Stimulated activated CD4-positive, alpha-beta T cell treated with anti-CD3 and anti-CD28 coated beads, Interleukin-12 subunit alpha, Interleukin-12 subunit beta, amount 100 ng/mL, for 4 hours (primary cell): Measurements from ENCODE around the gene CASP10.
"Not testable (repeated sequence)": the region's sequence is repeated elsewhere in the genome, so short reads cannot be mapped to it uniquely, and the experiment has no call there.

ENCODE experiments used
- DNase-seq: peaks from one replicate; pipeline ENCODE4 v3.0.0-alpha.2; 2020

Gene CASP10

DNA sequence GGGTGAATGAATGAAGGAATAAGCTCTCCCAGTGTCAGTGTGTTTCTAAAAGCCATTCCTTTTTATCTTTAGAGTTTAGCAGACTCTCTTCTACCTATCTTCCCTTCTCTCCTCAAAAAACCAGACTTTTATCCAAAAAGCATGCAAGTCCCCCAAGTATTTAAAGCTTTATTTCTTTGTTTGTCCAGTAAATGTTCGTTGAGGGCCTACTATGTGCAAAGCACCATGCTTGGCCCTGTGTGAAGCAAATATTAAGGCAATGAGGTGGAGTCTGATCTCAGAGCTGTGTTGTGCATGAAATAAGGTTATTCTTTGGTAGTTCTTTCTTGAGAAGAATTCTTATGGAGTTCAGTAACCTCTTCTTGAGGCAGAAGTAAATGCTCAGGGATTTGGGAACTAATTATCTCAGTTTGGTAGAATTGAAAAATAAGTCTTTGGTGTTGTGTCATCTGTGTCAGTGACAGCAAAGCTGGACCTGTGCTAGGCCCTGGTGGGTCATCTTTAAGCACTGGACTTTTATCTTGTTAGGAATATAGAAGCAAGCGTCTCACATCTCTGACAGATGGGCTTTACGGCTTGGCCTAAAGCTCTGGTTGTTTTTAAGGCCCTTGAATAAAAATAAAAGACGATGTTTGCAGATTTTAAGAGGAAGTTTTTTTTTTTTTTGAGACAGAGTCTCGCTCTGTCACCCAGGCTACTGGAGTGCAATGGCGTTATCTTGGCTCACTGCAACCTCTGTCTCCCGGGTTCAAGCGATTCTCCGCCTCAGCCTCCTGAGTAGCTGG lies 28.1 kb upstream of the CASP10 start:
- DNase-seq: no peak

DNA sequence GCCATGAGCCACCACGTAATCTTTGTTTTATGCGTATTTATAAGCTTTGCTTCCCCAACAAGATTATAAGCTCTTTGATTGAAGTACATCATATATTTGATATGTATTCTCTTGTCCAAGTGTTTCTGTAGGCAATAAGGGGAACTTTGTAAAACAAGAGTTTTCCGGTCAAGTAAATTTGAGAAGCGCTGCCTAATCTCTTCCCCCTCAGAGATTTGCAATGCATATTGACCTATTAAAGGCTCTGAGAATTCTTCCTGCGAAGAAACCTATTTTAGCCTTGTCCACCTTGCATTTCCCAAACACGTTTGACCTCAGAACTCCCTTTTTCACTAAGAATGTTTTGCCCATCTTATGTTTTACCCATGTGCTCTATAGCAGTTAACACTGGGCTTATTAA lies 26.9 kb upstream of the CASP10 start:
- DNase-seq: no peak

DNA sequence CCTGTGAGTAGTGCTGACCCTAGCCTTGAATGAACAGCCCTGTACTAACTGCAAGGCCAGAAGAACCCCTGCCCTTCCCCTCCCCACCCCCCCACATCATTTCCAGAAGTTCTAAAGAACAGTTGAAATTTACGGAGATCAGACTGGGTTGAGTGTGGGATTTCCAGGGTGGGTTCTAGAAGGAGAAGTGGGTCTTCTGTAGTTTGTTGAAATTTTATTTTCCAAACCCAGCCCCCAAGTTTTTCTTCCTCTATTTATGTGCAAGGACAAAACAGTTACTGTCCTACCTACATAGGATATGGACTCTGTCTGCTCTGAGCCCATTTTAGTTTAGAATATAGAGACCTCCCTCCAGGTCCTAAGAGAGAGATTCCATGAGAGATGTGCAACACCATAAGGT lies 26.3 kb upstream of the CASP10 start:
- no peak for DNase-seq

DNA sequence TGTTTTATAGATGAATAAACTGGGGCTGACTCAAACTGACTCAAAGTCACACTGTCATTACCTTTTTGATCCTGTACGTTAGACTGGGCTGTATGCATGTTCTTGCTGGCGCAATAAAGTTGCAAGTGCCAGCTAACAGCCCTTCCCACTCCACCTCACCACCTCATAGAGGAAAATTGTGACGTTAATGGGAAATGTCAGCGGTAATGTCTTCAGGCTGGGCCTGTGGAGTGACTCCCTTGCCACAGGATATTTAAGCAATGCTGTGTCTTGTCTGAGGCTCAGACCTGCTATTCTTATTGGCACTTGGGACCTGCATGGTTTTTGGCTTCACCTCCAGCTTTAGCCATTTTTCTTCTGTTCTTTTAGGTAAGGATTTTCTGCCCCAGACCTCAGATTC lies 25.2 kb upstream of the CASP10 start:
- no peak for DNase-seq

DNA sequence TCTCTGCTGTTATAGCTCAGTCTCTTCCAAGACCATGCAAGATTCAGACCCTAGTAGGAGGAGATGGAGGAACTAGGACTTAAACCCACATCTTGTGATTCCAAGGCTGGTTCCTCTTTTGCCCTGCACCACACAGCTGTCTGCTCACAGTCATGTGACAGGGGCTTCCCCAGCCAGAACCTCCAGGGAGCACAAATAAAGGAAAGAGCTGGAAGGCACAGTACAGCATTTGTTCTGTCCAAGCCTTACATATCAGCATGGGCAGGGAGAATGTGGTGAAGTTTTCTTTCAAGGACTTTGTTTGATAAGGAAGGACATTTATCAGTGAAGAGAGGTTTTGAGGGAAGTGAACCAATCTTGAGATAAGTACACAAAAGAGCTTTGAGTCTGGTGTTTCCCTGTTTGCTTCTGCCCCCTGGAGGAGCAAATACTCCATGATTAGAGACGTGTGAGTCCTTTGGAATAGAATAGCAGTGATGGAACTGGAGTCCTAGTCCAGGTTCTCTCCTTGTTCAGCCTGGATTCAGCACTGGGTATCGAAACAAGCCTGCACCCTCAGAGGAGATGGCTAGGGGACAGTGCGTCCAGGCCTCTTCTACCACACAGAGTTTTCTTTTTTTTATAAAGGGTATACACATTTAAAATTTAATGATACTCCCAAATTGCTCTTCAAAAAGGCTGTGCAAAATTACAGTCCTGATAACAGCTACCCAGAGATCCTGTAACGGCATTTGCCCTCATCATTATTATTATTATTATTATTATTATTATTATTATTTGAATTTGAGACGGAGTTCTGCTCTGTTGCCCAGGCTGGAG lies 24.6 kb upstream of the CASP10 start:
- DNase-seq: no peak

DNA sequence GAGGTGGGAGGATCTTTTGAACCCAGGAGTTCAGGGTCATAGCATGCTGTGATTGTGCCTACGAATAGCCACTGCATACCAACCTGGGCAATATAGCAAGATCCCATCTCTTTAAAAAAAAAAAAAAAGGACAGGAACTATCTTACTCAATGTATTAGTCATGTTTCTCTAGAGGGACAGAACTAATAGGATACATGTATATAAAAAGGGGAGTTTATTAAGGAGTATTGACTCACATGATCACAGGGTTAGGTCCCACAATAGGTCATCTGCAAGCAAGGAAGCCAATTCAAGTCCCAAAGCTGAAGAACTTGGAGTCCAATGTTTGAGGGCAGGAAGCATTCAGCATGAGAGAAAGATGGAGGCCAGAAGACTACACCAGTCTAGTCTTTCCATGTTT lies 18.8 kb upstream of the CASP10 start:
- no peak for DNase-seq

DNA sequence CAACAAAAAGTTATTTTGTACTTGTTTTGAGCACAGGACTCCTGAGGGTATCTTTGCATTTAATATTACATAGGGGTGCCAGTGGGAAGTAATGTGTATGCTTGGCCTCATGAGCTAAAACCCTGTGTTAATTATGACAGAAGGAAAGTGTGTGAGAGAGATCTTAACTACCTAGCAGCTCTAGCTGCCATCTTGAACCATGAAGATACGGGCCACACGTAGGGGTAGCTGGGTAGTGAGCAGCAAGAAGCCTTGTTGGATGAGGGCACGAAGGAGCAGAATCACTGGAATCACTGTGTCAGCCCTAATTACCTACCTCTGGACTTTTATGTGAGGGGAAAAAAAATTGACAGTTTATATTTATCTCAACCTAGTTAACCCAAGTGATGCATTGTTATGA lies 15.4 kb upstream of the CASP10 start:
- no peak for DNase-seq

DNA sequence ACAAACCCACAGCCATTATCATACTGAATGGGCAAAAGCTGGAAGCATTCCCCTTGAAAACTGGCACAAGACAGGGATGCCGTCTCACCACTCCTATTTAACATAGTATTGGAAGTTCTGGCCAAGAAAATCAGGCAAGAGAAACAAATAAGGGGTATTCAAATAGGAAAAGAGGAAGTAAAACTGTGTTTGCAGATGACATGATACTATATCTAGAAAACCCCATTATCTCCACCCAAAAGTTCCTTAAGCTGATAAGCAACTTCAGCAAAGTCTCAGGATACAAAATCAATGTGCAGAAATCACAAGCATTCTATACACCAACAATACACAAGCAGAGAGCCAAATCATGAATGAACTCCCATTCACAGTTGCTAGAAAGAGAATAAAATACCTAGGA lies 14.4 kb upstream of the CASP10 start:
- DNase-seq: not testable (repeated sequence)

DNA sequence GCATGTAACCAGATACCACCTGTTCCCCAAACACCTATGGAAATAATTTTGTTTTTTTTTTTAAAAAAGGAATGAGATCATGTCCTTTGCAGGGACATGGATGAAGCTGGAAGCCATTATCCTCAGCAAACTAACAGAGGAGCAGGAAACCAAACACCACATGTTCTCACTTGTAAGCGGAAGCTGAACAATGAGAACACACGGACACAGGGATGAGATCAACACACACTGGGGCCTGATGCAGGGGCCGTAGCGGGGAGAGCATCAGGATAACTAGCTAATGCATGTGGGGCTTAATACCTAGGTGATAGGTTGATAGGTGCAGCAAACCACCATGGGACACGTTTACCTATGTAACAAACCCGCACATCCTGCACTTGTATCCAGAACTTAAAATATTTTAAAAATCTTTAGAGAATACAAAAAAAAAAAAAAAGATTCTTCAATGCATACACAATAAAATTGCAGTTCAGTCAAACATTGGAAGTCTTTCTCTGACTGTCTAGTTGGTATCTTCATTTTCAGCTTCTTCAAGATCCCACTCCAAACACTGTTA lies 11.6 kb upstream of the CASP10 start:
- DNase-seq: no peak

DNA sequence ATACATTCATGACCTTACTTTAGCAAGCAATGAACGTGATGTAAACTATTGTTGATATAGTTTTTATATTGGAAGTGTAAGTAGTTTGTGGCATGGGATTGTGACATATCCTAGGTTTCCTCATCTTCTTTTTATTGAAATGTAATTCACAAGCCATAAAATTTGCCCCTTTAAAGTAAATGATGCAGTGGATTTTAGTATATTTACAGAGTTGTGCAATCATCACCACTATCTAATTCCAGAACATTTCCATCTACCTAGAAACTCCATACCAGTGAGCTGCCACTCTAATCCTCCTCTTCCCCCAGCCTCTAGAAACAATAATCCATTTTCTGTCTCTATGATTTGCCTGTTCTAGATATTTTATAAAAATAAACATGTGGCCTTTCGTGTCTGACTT lies 10.7 kb upstream of the CASP10 start:
- no peak for DNase-seq

DNA sequence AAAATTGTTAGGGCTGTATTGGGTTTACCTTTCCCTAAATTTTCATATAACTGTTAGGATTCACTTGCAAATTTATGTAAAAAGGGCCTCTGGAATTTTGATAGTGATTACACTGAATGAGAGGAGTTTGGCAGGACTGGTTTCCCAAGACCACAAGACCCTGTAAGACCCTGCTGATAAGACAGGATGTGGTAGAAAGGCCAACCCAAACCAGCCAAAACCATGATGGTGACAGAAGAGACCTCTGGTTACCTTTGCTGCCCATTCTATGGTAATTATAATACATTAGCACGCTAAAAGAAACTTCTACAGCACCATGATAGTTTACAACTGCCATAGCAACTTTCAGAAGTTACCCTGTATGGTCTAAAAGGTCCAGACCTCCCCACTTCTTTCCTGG lies 8.3 kb upstream of the CASP10 start:
- no peak for DNase-seq

DNA sequence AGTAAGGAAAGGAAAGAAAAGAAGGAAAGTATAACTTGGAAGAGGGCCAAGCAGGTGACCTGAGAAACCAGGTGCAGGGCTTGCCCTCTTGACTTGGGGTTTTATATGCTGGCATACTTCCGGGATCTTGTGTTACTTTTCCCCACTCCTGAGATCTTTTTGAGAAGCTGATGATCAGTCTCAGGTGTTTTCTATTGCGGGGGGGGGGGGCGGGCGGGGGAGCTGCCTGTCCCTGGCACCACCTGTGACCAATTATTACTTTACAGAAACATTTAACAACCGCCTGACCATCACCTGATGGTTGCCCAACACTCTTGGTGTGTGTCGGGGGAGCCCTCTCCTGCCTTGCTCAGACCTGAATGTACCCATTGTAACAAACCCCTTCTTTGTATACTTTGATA lies 6.9 kb upstream of the CASP10 start:
- no peak for DNase-seq

DNA sequence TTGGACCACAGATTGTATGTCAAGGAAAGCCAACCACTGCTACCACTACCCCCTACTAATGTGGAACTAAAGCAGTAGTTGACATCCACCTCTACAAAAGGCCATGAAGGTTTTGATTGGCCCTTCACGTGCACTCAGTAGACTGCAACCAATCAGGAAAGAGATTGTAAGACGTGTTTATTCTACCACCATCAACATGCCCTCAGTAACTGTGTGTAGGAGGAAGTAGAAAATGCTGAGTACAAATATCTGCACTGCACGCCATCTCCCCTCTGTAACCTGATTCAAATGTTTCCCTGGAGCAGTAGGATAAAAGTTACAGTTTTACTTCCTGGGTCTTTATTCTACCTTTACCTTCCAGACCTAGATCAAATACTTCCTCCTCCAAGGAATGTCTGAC lies 2.9 kb upstream of the CASP10 start:
- DNase-seq: no peak

DNA sequence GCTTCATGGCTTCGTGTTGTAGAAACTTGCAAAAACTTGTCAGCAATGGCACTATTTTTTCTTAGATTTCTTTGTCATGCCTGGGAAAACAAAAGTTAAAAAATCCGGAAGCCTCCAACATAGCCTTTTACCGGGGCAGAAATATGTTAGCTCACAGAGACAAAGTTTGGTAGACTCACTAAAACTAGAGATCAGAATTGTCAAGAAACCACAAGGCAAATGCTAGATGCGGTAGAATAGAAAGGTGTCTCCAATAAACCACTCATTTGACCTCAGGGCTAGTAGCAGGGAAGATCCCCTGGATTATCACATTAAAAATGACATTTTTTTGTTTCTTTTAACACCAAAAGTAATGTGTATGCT lies 405 bp downstream of the CASP10 start:
- DNase-seq: no peak

DNA sequence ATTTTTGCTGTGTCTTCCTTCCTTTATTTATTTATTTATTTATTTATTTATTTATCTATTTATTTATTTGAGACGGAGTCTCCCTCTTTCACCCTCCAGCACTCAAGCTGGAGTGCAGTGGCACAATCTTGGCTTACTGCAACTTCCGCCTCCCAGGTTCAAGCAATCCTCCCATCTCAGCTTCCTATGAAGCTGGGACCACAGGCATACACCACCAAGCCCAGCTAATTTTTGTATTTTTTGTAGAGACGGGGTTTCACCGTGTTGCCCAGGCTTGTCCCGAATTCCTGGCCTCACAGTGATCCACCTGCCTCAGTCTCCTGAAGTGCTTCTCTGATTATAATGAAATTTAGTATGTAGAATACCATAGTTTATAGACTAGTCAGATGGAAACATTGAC lies 894 bp downstream of the CASP10 start:
- not testable (repeated sequence) for DNase-seq

DNA sequence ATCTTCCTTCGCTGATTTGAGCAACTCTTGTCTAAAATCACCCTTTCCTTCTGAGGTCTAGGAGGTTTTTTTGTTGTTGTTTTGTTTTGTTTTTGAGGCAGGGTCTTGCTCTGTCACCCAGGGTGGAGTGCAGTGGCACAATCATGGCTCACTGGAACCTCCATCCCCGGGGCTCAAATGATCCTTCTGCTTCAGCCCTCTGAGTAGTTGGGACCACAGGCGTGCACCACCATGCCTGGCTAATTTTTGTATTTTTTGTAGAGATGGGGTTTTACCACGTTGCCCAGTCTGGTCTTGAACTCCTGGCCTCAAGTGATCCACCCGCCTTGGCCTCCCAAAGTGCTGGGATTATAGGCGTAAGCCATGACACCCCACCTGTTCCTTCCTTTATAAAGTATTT lies 1.3 kb downstream of the CASP10 start:
- not testable (repeated sequence) for DNase-seq

DNA sequence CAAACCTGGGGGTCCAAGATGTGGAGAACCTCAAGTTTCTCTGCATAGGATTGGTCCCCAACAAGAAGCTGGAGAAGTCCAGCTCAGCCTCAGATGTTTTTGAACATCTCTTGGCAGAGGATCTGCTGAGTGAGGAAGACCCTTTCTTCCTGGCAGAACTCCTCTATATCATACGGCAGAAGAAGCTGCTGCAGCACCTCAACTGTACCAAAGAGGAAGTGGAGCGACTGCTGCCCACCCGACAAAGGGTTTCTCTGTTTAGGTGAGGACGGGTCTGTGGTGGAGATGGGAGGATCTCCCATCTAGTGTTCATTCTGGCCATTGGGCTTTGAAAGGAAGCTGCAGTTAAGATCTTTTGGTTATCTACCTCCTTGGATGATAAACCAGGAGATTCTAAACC lies 2.9 kb downstream of the CASP10 start:
- DNase-seq: no peak

DNA sequence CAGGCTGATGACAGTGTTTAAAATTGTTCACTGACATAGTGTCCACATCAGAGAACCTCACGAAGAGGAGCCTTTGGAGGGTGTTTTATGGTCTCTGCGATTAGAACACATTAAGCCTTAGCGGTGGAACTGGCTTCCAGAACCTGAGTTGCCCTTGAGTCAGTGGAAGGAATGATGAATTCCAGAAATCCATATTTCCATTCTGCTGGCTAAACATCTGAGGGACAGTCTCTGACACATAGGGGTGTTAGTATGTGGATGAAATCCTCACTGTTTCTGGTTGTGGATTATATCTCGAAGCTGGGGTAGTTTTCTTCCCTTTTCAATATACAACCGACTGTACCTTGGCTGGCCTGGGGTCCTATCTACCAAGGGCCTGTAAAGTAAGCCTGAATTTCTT lies 4.0 kb downstream of the CASP10 start:
- no peak for DNase-seq

DNA sequence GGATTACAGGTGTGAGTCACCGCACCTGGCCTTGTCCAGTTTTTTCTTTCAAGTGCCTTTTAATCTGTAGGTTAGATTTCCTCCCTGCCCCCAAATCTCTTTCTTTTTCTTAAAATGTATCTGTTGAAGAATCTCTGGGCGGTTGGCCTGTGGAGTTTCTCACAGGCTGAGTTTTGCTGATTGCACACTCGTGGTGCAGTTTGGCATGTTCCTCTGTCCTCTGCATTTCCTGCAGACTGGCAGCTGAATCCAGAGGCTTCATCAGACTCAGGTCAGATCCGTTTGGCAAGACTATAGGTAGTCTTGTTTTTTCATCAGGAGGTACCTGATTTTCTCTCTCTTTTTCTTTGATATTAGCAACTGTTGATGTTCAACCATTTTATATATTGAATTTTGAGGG lies 5.5 kb downstream of the CASP10 start:
- DNase-seq: no peak

DNA sequence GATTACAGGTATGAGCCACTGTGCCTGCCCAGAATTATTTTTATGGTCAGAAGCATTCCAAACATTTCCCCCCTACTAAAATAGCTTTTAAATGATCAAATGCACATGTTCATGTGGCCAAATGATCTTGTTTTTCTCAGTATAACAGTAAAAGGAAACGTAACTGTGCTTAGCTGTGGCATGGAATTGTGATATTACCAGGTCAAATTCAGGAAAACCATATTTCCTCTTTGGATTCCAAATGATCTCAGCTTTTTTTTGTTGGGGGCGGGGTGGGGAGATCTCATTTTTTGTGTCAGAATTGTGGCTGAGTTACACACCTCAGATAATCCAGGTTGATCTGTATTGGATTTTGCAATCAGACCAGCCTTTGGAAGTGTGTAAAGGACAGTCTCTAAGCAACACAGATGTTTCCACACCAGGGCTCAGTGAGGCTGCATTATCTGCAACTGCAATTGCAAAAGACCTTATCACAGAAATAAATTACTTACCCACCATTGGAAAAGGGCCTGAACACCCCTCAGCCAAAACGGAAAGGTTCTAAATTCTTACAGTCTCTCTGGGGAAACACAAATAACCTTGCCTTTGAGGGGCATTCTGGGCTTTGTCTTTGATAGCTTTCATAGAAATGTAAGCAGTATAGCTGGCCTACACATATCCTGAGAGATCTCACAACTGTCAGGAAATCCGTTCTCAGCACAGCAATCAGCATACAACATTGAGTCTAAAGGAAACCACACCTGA lies 8.4 kb downstream of the CASP10 start:
- no peak for DNase-seq

DNA sequence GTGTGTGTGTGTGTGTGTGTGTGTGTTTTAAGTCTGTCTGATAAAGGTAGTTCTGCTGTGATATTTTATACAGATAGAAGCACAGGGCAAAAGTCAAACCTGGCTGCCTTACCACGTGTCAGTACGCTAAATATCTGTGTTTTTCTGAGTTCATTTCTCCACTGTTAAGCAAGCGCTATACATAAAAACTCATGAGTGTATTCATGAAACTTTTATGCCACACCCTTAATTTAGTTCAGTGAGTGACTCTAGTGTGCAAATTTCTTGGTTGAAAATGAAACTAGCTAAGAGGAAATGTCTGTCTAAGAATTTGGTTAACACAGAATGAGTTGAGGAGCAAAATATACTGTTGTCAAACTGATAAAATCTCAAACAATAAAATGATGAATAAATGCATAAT lies 11.2 kb downstream of the CASP10 start:
- no peak for DNase-seq

DNA sequence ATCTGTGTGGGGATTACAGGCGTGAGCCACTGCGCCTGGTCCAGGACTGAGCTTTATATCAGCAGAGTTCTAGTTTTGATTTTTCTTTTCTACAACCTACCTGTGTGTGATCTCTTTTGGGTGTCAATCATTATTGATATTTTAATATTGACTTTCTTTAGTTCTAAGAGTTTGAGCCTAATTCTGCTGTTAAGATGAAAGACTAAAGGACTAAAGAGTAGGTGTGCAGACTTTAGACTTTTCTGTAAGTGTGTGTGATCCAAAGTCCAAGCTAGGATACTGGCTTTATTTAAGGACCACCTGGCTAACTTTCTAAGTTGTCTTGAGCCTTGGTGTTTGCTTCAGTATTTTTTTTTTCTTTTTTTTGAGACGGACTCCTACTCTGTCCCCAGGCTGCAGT lies 12.4 kb downstream of the CASP10 start:
- DNase-seq: no peak

DNA sequence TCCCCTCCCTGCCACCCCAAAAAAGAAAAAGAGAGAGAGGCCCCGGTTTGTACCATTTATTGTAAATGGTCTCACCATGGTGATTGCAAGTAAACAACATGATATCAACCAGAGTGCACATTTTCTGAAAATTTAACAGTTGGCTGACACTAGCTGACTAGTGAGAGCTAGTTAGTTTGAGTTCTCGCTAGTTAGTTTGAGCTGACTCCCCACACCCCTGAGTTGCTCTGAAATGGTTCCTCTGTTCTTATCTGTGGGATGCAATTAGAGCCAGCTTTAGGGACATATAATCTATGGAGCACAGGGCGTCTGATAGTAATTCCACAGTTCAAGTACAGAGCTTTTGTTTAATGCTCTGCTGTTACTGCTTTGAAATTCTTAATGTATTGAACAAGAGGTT lies 13.1 kb downstream of the CASP10 start:
- DNase-seq: no peak

DNA sequence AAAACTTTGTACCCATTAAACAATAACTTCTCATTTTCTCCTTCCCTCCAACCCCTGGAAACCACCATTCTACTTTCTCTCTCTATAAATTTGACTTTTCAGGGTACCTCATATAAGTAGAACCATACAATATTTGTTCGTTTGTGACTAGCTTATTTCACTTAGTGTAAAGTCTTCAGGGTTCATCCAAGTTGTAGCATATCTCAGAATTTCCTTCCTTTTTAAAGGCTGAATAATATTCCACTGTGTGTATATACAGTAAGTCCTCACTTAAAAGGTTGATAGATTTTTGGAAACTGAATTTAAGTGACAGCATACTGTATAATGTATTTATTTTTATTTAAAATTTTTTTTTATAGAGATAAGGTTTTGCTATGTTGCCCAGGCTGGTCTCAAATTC lies 13.9 kb downstream of the CASP10 start:
- DNase-seq: no peak
